ENCODE data around the gene SMC1B.
"Not testable (repeated sequence)": the region's sequence is repeated elsewhere in the genome, so short reads cannot be mapped to it uniquely, and the experiment has no call there.

SMC1B gene

DNA sequence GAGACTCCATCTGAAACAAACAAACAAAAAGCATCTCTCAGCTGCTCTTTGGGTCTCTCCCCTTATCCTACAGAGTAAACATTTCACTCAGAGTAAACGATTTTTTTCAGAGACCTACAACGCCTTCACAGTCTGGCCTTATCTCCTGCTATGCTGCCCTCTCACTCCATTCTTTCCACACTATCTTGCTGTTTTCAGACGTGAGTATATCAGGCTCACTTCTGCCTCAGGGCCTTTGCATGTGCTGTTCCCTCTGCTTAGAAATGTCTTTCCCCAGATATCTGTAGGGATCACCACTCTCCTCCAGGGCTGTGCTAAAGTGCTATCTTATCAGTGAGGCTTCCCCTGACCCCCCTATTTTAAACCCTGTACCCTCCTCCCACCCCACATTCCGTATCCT is 6.6 kb upstream of the SMC1B start:
- DNase-seq (ENCODE audit: low spot score), result no peak

DNA sequence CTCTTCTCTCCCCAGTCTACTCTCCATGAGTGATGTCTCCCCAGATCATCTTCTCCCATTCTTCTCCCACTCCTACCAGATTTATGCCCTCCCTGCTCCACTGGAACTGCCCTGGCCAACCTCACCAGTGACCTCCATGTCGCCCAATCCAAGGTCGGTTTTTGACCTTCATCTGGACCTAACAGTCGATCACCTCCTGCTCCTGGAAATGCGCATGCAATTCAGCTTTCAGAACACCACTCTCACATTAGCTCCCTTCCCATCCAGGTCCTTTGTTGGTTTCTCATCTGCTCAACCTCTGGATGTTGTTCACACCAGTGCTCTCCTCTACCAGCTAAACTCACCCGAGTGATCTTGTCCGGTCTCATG is 5.4 kb upstream of the SMC1B start:
- no peak for DNase-seq (ENCODE audit: low spot score)

DNA sequence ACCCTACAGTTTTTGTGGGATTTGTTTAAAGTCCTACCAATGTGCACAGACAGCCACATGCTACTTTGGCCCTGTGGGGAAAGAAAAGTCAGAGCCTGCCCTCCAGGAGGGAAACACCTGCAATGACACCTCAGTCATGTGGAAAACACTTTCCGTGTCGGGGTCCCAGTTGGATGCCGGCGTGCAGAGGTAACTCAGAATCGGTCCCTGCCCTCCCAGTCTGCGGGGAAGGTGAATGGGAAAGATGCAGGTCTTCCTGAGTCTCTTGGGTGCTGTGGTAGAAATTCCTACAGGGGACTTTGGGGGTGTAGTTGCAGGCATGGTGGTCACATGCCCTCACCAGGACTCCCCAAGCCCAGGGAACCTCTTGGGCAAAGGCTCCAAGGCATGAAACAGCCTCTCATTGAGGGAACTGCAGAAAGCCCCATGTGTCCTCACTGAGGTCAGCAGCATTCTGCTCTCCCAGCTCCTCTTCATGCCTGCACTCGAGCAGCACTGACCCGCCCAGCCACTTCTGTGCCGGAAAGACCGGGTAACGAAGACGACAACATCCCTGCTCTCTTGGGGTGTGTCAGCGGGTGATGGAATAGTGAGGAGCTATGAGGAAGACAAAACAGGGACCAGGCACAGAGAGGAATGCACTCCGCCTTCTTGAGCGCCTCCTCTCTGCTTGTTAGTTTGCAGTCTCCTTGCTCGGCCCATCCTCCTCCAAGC is 4.8 kb upstream of the SMC1B start:
- no peak for DNase-seq (ENCODE audit: low spot score)

DNA sequence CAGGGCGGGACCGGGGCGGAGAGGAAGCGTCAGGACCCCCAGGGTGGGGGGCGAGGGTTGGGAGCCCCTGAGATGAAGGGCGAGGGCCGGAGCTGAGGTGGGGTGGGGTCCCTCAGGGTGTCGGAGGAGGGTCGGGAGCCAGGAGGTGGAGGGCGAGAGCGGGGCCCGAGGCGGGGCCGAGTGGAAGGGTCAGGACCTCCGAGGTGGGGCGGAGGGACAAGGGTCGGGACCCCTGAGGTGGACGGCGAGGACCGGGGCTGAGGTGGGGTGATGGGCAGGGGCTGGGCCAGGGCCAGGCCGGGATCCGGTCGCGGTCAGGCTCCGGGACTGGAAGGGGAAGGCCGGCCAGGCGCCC is 409 bp downstream of the SMC1B start:
- no peak for DNase-seq (ENCODE audit: low spot score)

DNA sequence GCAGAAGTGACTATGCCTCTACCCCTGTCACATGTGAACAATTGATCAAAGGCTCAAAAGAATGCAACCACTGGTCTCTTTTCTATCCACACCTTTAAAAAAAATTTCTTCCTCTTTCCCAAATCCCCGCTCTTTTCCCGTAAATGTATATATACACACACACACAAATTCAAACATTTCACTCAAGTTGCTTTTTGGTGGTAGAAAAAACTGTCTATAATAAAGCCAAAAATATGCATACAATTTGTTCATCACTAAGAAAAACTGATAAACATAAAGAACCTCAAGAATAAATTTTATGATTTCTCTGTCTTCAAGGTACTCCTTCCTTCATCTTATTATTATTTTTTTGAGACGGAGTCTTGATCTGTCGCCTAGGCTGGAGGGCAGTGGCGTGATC is 5.6 kb downstream of the SMC1B start:
- no peak for DNase-seq (ENCODE audit: low spot score)

DNA sequence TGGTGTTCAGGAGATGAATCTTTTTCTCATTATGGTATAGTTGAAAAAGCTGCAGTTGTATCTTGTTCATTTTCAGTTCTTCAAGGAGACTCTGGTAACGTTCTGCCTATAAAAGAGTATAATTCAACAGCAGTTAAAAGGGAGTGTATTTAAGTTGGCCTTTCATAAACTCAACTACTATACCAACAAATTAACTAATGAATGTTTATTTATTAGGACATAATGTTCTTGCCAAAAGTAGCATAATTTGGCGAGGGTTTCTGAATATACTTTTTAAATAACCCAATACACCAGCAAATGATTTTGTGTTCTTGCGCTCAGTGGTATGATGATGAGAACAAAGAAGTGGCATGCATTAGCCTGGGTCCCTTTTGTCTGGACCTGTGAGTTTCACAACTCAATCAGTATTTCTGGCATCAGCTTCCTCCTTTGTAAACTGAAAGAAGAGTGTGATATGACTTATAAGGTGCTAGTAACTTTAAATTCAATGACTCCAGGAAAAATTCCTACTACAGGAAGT is 10.9 kb downstream of the SMC1B start:
- DNase-seq (ENCODE audit: low spot score), result no peak

DNA sequence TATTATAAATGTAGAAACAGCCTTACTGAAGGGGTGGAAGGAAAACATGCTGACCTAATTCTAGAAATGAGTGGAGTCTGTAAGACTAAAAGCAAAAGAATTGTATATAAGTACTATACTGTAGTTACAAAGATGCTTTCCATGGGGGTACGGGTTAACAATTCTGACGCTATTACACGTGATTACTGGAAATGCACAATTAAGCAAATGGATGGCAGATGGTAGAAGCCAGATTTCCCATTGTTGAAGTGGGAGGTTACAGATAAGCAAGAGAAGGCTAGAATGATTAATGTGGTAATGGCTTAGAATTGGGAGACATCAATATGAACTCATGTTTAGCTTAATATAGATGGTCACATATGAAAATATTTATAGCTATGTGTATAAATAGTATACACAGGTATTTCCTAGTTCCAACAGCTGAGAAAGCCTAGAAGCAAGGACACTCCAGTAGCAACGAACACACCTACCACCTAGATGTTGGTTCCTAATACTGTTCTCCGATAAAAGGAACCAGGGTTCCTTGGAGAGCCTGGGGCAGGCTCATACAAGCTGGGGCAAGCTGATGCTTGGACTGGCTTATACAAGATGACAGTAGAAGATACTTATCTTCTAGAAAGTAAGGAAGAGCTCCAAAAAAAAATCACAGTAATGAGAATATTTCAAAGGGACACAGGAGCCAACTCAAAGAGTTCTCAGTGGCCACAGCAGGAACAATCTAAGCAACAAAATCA is 13.5 kb downstream of the SMC1B start:
- no peak for DNase-seq (ENCODE audit: low spot score)

DNA sequence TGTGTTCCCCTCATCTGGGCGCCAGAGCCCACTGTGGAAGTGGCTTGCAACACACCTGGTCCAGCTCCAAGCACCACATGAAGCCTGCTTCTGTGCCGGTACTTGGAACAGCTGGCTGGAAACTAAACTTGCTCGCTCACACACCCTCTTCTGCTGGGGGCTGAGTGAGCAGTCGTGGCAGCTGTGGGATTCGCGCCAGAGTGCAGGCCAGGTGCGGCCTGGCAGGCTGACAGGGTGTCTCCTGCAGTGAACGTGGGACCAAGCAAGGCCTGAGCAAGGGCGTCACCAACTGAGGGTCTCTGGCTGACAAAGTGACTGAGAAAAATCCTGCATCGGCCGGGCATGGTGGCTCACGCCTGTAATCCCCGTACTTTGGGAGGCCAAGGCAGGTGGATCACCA is 15.2 kb downstream of the SMC1B start:
- no peak for DNase-seq (ENCODE audit: low spot score)

DNA sequence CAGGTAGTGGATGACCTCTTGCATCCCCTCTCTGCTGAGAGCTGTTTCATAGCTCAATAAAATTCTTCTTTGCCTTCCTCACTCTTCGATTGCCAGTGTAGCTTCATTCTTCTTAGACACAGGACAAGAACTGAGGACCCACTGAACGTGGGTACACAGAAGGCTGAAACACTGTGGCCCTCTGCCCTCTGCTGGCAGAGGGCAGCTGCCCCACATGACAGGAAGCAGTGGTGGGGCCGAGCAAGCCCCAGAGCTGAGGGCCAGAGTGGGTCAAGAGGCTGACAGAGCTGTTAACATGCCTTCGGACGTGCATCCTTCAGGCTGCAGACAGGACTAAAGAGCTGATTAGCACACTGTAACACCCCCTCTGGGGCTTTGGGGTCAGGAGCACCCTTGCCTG is 15.6 kb downstream of the SMC1B start:
- no peak for DNase-seq (ENCODE audit: low spot score)

DNA sequence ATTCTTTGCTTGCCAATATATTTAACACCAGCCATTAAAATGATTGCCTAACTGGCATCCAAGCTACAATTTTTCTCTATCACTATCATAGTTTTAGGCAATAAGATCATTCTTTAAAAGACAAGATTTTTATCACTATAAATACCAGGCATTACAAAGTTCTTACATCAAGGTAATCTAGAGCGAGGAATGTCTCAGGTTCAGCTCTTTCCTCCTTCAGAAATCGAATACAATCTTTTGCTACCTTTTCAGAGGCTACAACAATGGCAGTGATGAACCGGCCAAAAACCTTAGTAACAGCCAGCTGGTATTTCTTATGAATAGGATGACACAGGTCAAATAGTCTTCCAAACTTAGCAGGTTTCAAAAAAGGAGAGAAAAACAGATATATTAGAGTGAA is 23.9 kb downstream of the SMC1B start:
- no peak for DNase-seq (ENCODE audit: low spot score)

DNA sequence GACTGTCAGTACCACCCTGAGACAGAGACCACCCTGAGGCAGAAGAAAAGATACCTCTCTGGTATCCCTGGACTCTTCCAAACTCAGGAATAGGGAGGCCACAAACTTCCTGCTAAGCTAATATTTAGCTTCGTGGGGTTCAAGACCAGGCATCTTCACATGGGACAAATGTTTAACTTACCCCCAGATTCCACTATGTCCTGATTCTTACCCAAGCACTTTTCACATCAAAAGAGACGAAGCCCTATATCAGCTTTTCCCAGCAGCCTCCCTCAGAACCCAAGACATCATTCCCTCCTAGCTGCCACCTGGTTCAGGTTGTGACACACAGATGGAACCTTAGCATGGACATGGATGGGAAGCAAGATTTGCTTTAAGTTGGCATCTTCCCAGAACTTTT is 32.1 kb downstream of the SMC1B start:
- no peak for DNase-seq (ENCODE audit: low spot score)

DNA sequence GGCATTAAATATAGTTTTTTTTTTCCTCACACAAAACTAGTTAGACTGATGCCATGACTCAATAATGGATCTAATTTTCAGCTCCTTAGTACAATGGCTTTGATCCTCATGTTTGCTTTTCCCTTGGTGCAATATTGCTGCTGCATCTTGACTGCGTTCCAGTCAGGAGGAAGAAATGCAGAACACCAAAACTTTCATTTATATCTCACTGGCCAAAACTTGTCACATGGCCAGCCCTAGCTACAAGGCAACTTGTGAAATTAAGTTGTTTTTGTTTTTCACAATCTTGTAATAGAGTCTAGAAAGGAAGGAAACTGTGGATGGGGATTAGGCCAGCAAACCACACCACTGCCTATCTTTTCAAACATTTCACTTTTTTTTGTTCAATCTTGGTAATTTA is 36.7 kb downstream of the SMC1B start:
- DNase-seq (ENCODE audit: low spot score), result no peak

DNA sequence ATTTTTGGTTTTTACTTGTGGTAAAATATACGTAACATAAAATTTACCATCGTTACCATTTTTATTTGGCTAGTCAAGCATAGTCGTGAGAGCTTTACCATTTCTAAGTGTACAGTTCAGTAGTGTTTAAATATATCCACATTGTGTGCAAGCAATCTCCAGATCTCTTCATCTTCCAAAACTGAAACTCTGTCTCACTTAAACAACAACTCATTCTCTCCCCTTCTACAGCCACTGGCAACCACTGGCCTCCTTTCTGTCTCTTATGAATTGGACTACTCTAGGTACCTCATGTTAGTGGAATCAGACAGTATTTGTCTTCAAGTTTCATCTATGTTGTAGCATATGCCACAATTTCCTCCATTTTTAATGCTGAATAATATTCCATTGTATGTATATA is 37.4 kb downstream of the SMC1B start:
- no peak for DNase-seq (ENCODE audit: low spot score)

DNA sequence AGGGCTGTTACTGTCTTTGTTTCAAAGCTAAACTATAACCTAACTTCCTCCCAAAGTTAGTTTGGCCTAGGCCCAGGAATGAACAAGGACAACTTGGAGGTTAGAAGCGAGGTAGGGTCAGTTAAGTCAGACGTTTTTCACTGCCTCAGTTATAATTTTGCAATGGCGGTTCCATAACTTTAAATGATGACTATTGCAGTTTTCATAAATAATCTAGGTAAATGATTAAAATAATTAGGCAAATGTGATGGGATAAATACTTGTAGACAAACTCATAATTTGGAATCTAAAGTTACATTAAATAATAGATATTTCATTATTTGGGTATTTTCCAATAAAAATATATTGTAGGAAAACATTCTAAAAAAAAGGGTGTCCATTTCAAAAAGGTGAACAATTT is 39.8 kb downstream of the SMC1B start:
- not testable (repeated sequence) for DNase-seq (ENCODE audit: low spot score)

DNA sequence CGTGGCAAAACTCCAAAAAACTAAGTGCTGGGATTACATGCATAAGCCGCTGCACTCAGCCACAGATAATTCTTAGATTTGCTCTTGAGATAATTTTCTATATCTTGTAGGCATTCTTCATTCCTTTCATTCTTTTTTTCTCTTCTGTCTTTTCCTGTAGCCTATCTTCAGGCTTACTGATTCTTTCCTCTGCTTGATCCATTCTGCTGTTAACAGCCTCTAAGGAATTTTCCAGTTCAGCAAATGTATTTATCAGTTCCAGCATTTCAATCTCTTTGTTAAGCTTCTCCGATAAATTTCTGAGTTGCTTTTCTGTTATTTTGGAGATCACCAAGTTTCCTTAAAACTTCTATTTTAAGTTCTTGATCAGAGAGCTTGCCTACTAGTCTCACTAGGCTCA is 46.7 kb downstream of the SMC1B start:
- DNase-seq (ENCODE audit: low spot score), result no peak

DNA sequence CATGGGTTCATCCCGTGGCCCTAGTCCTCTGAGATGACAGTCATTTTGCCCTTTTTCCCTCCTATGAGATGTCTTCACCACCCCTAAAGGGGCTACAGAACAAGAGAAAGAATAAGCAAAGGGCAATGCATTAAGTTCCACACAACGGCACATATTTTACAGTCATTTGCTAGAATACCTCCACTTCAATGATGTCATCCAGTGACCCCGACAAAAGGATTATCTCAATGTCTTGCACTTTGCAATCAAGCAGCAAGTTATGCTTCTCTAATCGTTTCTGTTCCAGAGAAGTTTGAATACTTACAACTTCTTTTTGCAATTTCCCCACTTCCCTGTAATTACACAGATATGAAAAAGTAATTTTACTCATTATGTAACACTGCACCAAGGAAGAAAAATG is 53.8 kb downstream of the SMC1B start:
- DNase-seq (ENCODE audit: low spot score), result no peak

DNA sequence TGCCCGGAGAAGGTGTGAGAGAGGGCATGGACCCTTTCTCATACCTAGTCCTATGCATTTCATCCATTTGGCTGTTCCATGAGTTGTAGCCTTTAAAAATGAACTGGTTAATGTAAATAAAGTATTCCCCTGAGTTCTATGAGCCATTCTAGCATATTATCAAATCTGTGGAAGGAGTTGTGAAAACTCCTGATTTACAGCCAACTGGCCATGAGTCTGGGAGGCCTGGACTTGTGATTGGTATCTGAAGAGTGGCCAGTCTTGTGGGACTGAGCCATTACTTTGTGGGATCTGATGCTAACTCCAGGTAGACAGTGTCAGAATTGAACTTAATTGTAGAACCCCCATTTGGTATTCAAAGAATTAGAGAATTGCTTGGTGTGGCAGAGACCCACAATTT is 55.3 kb downstream of the SMC1B start:
- no peak for DNase-seq (ENCODE audit: low spot score)

DNA sequence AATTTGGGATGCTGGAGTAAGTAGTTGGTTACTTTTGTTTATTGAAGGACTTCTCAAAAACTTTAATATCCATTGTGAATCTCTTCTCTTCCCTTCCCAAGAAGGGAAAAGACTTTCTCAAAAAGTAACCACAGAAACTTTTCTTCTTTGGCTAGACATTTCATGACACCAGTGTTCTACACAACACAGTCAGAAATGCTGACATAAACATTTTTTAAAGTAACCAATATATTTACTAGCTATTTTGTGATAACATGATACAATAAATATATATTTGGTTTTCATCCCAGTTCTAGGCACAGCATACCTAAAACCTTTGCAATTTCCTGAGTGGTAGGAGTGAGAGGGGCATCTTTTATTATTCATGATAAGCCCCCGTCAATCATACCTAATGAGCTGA is 55.9 kb downstream of the SMC1B start:
- no peak for DNase-seq (ENCODE audit: low spot score)

DNA sequence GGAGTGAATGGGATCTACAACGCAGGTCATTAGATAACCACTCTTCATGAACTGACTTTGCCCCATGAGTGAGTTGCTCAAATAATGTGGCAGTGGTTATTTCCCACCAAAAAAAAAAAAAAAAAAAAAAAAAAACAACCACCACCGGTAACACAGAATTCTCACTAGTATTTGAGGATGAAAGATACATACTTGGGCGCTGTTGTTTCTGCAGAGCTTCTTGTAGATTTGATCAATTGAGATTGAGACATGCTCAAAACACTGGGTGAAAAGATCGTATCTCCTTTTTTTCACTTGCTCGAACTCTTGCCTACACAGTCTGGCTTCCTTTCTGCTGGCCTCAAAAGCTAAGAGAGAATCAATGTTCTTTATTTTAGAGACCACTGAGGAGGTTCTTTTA is 59.6 kb downstream of the SMC1B start:
- no peak for DNase-seq (ENCODE audit: low spot score)

DNA sequence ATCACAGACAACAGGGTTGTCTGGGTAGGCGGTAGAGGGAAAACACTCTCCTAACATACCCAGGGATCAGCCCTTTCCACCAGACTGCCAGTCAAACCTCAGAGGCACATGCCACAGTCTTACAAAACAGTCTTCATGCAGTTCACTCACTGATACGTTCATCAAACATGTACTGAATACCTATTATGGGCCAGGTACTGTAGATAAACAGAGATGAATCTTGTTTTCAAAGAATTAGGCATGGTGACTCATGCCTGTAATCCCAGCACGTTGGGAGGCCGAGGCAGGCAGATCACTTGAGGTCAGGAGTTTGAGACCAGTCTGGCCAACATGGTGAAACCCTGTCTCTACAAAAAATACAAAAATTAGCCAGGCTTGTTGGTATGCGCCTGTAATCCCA is 60.6 kb downstream of the SMC1B start:
- not testable (repeated sequence) for DNase-seq (ENCODE audit: low spot score)

DNA sequence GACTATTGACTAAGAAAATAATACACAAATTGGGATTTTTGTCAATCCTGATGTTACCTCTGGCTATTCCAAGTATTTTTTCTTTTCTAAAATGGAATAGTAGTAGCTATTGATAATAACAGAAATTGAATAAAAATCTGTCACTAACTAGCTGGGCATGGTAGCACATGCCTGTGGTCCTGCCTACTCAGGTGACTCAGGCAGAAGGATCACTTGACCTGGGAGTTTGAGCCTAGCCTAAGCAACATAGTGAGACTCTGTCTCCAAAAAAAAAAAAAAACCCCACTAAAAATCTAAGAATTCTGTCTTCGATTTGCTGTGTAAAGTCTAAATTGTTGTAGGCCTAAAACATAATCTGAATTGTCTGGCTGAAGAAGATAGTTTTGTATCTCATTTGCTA is 61.4 kb downstream of the SMC1B start:
- no peak for DNase-seq (ENCODE audit: low spot score)

DNA sequence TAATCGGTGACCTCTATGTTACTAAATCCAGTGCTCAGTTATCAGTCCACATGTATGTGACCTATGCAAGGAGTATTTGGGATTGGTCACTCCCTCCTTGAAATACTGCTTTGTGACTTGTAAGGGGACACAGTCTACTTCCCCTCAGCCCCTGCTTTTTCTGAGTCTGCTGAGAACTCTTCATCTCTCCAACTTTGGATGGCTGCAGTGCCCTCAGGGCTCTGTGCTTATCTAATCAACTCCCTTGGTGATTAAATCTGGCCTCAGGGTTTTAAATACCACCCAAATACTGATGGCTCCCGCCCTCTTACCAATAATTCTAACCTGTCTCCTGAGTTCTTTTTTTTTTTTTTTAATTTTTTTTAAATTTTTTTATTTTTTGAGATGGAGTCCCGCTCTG is 63.5 kb downstream of the SMC1B start:
- no peak for DNase-seq (ENCODE audit: low spot score)

DNA sequence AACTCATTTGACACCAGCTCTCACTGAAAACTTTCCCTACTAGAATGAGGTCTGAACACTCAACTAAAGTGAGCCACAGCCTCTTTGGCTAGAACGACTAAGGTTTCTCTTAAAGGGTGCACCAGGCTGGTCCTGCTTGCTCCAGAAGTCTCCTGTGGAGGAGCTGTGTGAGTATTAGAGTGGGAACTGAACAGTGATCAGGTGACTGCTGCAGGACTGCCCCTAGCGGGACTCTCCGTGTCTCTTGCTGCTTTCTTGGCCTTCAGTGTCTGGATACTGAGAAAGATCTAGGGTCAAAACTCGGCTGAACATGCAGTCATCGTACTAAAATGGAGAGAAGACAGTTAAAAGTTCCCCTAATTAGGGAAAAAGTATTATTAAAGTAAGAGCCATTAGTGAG is 69.1 kb downstream of the SMC1B start:
- DNase-seq (ENCODE audit: low spot score), result no peak

DNA sequence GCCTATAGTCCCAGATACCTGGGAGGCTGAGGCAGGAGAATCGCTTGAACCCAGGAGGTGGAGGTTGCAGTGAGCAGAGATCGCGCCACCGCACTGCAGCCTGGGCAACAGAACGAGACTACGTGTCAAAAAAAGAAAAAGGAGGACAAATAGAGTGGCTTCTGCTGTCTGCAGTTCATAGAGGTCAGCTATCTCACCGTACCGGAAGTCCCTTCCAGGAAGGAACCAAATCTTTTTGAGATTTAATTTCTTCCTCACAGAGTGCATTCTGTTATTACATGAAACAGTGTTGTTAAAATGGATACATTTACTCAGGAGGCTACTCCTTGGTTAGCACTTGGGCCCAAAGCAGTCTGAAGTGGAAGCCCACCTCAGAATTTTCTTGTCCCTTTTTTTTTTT is 70.3 kb downstream of the SMC1B start:
- no peak for DNase-seq (ENCODE audit: low spot score)

Data from kidney capillary endothelial cell (primary cell).